CD4-positive, alpha-beta T cell (primary cell): ENCODE results near the gene MFAP4. TPM values are rescaled to one million over a fixed set of nuclear protein-coding genes. Genes with fewer than 3 reads are reported as not detected.
A peak's percentile ranks its signal among the peaks of the same experiment; 100 is the strongest.

Source experiments
- ATAC-seq: fragments of 200-7000 bp; cut with Tn5 transposase; one replicate; pipeline ENCODE4 v1.10.0; 2022; ENCODE audit warnings: mild to moderate bottlenecking; ENCODE audit not compliant: poor library complexity
- CTCF ChIA-PET: fragments of 350-600 bp; sonication (Branson Sonifier 250); formaldehyde crosslinking; loops from one replicate; lab custom pipeline; 2021; ENCODE audit warnings: antibody characterized with exemption, inconsistent platforms; lab: Charles Lee
- POLR2A ChIA-PET: fragments of 350-600 bp; sonication (Branson Sonifier 250); formaldehyde crosslinking; loops from one replicate; lab custom pipeline; 2021; ENCODE audit warnings: antibody characterized with exemption, inconsistent platforms; lab: Charles Lee
- DNase-seq, 14 experiments: peaks; one replicate each; pipeline ENCODE4 v3.0.0-alpha.2; 2013 to 2020; ENCODE audit warnings: mixed read lengths in 2 of 14
- H3K27ac ChIP-seq, 2 donors: one replicate each; pipeline versions ENCODE4 v1.5.1 to v1.7.0; 2013; ENCODE audit warnings: low read length in 2 of 2, low read depth in 1 of 2, mild to moderate bottlenecking in 1 of 2
- H3K27me3 ChIP-seq, 2 experiments: 1 replicate in 1 of 2; 2 replicates in 1 of 2; pipeline versions ENCODE4 v1.6.1 to v1.7.0; 2013; ENCODE audit warnings: low read length in 2 of 2, control low read depth in 1 of 2, mild to moderate bottlenecking in 1 of 2, moderate library complexity in 1 of 2; ENCODE audit not compliant: insufficient read depth in 2 of 2, control insufficient read depth in 1 of 2
- H3K36me3 ChIP-seq: one replicate; pipeline ENCODE4 v1.6.1; 2013; ENCODE audit warnings: low read length, control low read depth; ENCODE audit not compliant: insufficient read depth
- H3K4me1 ChIP-seq: one replicate; pipeline ENCODE4 v1.6.1; 2013; ENCODE audit warnings: low read length, control low read depth; ENCODE audit not compliant: insufficient read depth
- H3K4me3 ChIP-seq: one replicate; pipeline ENCODE4 v1.5.1; 2013; ENCODE audit warnings: mild to moderate bottlenecking, low read length, moderate library complexity
- H3K9me3 ChIP-seq, 2 experiments: 1 replicate in 1 of 2; 2 replicates in 1 of 2; pipeline versions ENCODE4 v1.6.1 to v1.7.0; 2013; ENCODE audit warnings: low read length in 2 of 2, mild to moderate bottlenecking in 2 of 2, control low read depth in 1 of 2, moderate library complexity in 1 of 2; ENCODE audit not compliant: control insufficient read depth in 1 of 2, insufficient read depth in 1 of 2
- H3K27ac Mint-ChIP-seq: one replicate; pipeline ENCODE4 v1.8.0; 2020; ENCODE audit warnings: mixed read lengths
- H3K27me3 Mint-ChIP-seq: one replicate; pipeline ENCODE4 v1.8.0; 2021; ENCODE audit warnings: mixed read lengths
- H3K36me3 Mint-ChIP-seq: one replicate; pipeline ENCODE4 v1.8.0; 2021; ENCODE audit warnings: low read depth, mixed read lengths
- H3K4me1 Mint-ChIP-seq: one replicate; pipeline ENCODE4 v1.8.0; 2021; ENCODE audit warnings: low read depth, mixed read lengths
- H3K4me3 Mint-ChIP-seq: one replicate; pipeline ENCODE4 v1.8.0; 2020; ENCODE audit warnings: mild to moderate bottlenecking, mixed read lengths
- H3K9me3 Mint-ChIP-seq: one replicate; pipeline ENCODE4 v1.8.0; 2020; ENCODE audit warnings: mixed read lengths
- intact Hi-C, 2 experiments: fragments of 100-400 bp; cut with DNase I in 1 of 2; cut with micrococcal nuclease in 1 of 2; formaldehyde crosslinking; loops; one replicate each; pipeline versions ENCODE4 v1.15.1 to v1.9.0; 2023 to 2025; cut with DNase I, micrococcal nuclease
- total RNA-seq, 174 experiments: library from RNA in 2 of 174; stranded (reverse) in 2 of 174; gene quantifications; one replicate each; pipeline ENCODE4 v1.2.3 and lab custom pipeline; 2021 to 2026
- TF ChIP-seq, protein P1 (sequence below): fragments of 200-600 bp; IDR thresholded peaks from one replicate; pipeline ENCODE4 v1.8.0; 2022; ENCODE audit warnings: antibody characterized with exemption, mild to moderate bottlenecking

Gene MFAP4
- total RNA-seq, 2 experiments from 2014 or later = not detected

DNA sequence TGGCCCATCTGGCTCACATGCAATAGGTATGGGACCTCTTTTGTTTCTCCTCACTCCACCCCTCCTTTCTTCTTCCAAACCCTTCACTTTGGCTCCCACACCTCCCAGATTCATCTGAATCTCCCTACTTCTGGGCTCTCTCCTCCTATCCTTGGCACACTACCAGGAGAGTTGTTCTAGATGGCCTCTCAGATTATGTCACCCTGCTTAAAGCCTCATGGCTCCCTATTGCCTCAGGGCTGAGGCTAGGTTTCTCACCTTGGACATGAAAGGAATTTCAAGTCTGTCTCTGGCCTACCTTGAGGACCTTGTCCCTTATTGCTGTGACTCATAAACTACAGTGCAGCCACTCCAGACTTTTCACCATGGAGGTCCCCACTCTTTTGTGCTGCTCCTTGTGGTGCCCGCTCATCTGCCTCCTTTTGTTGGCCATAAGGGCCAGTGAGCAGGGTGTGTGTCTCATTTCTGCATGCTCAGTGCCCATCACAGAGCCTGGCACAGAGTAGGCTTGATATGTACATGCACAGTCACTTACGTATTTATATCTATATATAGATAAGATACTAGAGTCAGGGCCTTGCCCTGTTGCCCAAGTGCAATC lies 1.0 kb upstream of the MFAP4 start:
- Histone ChIP-seq H3K9me3 (no peaks in the 10 kb centered on the region), H3K36me3 (peaks cover 8% of the 10 kb centered on the region), H3K27me3 (no peaks in the 10 kb centered on the region), H3K27ac (no peak overlapping the region), H3K4me1 (no peaks in the 10 kb centered on the region), H3K4me3 (no peak overlapping the region)
- Mint-ChIP-seq H3K4me3 (no peak overlapping the region), H3K9me3 (no peaks in the 10 kb centered on the region), H3K4me1 (no peaks in the 10 kb centered on the region), H3K27me3 (no peaks in the 10 kb centered on the region), H3K27ac (no peak overlapping the region), H3K36me3 (peaks cover 20% of the 10 kb centered on the region)
- POLR2A ChIA-PET = interaction anchor here (2.0 kb wide), 1 partner anchor 10 kb away, joined by 5 read pairs; the partner anchor contains the start of gene MAPK7
- ATAC-seq = no peak
- no peak for DNase-seq
- intact Hi-C loops = no loop called here
- CTCF ChIA-PET = no interaction called here
- TF ChIP-seq, protein P1, sequence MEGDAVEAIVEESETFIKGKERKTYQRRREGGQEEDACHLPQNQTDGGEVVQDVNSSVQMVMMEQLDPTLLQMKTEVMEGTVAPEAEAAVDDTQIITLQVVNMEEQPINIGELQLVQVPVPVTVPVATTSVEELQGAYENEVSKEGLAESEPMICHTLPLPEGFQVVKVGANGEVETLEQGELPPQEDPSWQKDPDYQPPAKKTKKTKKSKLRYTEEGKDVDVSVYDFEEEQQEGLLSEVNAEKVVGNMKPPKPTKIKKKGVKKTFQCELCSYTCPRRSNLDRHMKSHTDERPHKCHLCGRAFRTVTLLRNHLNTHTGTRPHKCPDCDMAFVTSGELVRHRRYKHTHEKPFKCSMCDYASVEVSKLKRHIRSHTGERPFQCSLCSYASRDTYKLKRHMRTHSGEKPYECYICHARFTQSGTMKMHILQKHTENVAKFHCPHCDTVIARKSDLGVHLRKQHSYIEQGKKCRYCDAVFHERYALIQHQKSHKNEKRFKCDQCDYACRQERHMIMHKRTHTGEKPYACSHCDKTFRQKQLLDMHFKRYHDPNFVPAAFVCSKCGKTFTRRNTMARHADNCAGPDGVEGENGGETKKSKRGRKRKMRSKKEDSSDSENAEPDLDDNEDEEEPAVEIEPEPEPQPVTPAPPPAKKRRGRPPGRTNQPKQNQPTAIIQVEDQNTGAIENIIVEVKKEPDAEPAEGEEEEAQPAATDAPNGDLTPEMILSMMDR = no peak

DNA sequence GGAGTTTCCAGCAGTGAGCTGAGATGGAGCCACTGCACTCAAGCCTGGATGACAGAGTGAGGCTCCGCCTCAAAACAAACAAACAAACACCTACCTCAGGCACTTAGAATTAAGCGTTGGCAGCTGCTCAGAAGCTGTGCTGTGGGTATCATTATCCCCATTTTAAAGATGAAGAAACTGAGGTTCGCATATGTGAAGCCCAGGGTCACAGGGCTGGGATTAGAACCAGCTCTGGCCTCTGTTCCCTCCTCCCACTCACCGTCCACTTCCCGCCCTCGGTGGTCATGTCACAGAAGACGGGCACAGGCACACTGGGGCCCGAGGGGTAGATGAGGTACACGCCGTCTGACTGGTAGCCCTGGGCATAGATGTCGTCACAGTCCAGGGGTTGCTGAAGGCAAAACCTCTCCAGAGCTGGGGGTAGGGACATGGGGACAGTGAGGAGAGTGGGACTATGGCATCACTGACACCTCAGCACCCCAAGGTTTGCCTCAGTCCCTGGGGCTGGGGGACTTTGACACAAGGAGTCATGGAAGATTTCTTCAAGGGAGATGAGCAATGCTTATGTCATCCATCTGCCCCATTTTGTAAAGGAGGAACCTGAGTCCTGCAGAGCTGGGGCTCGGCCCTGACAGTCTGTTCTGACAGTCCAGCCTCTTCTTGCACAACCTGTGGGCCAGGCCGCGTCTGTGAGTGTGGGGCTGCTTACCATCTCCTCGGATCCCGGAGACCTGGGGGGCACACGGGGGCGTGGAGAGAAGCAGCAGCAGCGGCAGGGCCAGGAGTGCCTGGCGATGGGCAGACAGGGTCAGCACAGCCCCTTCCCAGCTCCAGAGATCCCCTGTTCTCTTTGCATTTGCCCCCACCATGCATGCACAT lies 700 bp downstream of the MFAP4 start:
- no peaks in the 10 kb centered on the region for H3K4me1 ChIP-seq
- TF ChIP-seq, protein P1 = no peak
- CTCF ChIA-PET = no interaction called here
- no peaks in the 10 kb centered on the region for H3K27me3 Mint-ChIP-seq
- H3K4me3 ChIP-seq = no peak overlapping the region
- H3K4me3 Mint-ChIP-seq = no peak overlapping the region
- H3K9me3 ChIP-seq = no peaks in the 10 kb centered on the region
- peak; percentile 26 for ATAC-seq
- peaks cover 19% of the 10 kb centered on the region for H3K36me3 ChIP-seq
- peaks cover 27% of the 10 kb centered on the region for H3K36me3 Mint-ChIP-seq
- no peak overlapping the region for H3K27ac Mint-ChIP-seq
- peak in 2 of 14 experiments; percentile 63 to 76 for DNase-seq
- intact Hi-C loops = no loop called here
- H3K9me3 Mint-ChIP-seq = no peaks in the 10 kb centered on the region
- H3K27me3 ChIP-seq = no peaks in the 10 kb centered on the region
- POLR2A ChIA-PET = no interaction called here
- no peak overlapping the region for H3K27ac ChIP-seq
- no peaks in the 10 kb centered on the region for H3K4me1 Mint-ChIP-seq

DNA sequence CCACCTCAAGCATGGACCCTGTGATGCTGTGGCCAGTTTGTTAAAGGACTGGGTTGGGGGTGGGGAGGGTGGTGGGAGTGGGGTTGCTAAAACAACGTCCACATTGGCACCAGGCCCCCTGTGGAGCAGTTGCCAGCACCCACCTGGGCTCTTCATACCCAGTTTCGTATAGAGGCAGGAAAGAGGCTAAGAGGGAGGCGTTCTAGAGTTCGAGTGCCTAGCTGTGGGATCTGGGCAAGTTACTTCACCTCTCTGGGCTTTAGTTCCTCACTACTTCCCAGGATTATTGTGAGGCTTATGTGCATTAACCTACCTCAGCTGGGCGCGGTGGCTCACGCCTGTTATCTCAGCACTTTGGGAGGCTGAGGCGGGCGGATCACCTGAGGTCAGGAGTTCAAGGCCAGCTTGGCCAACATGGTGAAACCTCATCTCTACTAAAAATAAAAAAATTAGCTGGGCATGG lies 1.4 kb downstream of the MFAP4 start:
- Histone ChIP-seq H3K9me3 (peaks cover 0 to 5% of the 10 kb centered on the region in 2 experiments), H3K27me3 (no peaks in the 10 kb centered on the region), H3K4me1 (no peaks in the 10 kb centered on the region), H3K4me3 (no peak overlapping the region), H3K27ac (no peak overlapping the region), H3K36me3 (peaks cover 25% of the 10 kb centered on the region)
- DNase-seq = no peak
- ChIA-PET CTCF (no interaction called here), POLR2A (no interaction called here)
- ATAC-seq = no peak
- Mint-ChIP-seq H3K4me1 (no peaks in the 10 kb centered on the region), H3K27ac (no peak overlapping the region), H3K4me3 (no peak overlapping the region), H3K9me3 (no peaks in the 10 kb centered on the region), H3K27me3 (no peaks in the 10 kb centered on the region), H3K36me3 (peaks cover 34% of the 10 kb centered on the region)
- intact Hi-C loops = no loop called here
- TF ChIP-seq, protein P1 = no peak
